ENCODE measurements around the gene ATP6V1C2.

DNA sequence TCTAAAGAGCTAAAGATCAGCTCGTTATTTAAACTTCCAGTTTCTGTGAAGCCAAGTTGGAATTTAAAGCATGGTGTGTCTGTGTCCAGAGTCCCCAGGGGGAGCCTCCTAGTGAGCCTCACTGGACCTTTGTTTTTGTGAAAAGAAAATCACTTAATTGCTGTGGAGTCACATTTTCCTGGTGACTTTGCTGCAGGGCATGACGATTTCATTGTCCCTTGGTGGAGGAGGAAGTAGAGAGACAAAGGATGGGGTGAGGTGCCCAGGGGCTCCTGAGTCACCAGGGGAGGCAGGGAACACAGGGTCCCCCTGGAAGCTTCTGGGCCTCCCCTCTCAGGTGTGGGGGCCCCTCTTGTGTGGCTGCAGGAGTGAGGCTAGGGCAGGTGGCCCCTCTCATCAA, 19.7 kb downstream of the ATP6V1C2 start:
- no peak for TF ChIP-seq ZNF274 (IDR thresholded peaks at IDR 0.05; ENCODE audit: low read depth, low read length)
- no peak for TF ChIP-seq SUZ12 (IDR thresholded peaks at IDR 0.05; ENCODE audit: extremely low read depth, insufficient read depth, insufficient read length)

Measured in NT2/D1 (cell line).